Activated CD4-positive, alpha-beta T cell treated with anti-CD3 and anti-CD28 coated beads for 48 hours (primary cell): ENCODE measurements around the gene MEIS2.

Source experiments
- DNase-seq: peaks from one replicate; pipeline ENCODE4 v3.0.0-alpha.2; 2020

The MEIS2 gene

DNA sequence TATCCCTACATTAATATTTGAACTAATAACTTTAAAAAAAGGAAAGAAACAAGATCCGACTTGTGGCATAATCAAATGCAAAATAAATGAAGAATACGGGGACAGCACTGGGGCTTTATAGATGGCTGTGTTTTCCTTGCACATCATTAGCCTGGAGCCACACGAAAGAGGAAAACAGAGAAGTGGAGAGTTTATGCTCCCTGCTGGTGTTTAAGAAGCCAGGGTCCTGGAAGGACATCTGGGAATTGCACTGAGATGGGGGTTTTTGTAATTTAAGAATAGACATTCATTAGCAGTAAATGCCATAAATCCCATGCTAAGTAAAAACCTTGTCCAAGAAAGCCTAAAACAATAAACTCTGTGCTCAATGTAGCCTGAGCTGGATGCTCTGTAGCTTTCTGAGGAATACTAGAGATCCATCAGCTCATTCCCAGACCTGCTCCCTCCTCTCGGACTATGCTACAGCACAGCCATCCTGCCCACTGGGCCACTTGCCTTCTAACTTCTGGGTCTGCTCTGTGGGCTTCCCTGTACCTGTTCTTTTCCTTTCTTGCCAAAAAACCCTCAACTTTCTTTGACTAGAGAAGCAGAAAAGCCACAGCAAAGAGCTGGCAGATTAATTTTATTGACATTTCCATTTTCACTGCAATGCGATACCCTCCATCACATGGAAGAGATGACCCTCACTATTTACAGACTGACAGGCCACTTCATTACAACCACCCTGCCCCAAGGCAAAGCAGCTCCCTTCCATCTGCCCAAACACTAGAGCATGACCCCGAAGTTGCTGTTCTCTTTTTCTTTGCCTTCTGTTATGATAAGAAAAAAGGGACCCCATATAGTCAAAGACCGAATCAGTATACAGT is 62.3 kb downstream of the MEIS2 start:
- no peak for DNase-seq

DNA sequence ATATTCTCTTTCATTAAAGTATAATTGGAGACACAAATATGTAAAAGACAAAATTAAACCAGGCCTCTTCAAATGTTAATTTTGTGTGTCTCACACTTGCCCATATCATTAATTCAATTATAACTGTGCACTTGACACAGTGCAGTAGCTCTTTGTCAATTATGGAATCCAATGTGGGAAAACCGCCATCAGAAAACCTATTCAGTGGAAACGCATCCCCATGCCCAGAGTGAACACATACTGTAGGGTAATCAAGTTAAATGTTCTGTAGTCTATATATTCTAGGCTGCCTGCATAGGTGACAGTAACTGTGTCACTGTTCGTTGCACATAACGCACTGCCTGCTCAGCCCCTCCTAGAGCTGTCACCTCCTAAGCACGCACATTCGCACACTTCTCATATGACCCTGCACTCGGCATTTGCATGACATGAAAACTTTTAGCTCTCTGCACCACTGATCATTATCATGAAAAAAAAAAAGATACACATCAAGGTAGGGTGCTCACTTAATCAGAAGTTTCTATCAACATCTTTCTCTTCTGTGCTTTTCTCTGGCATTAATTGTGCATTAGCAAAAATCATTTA is 63.2 kb downstream of the MEIS2 start:
- DNase-seq, result no peak

DNA sequence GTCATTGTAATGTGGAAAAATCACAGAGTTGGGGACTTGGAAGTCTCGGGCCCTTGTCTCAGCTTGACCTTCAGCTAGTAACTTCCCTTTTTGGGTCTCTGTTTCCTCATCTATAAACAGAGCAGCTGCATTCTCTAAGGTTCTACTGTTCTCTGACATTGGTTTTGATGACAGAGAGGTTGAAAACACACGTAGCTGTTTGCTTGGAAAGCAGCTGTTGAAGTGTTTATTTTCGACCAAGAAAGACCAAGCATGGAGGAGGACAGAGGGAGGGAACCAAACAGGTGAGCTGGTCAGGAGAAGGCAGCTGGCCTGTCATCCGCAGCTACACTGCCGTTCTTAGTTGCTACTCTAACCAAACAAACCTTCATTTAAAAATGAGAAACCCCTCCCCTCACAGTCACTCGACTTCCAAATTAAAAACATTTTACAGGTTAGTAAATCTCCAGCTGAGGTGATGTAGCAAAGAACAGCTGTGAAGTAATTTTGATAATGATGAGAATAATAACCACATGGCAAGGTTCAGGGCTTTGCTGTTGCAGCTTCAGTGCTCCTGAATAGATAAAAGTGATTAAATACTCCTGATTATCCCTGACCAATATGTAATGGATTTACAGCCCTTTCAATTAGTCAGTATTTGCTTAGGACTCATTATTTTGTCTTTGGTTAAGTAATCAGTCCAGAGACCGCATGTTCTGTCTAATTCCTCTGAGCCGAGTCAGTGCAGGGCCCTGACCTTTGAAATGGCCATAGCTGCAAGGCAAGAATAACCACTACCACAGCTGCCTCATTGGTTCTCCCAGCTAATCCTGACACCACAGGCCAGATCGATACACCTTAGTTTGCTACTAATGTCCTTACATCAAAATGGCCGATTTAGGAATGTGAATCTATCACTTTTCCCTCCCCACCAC is 65.3 kb downstream of the MEIS2 start:
- no peak for DNase-seq

DNA sequence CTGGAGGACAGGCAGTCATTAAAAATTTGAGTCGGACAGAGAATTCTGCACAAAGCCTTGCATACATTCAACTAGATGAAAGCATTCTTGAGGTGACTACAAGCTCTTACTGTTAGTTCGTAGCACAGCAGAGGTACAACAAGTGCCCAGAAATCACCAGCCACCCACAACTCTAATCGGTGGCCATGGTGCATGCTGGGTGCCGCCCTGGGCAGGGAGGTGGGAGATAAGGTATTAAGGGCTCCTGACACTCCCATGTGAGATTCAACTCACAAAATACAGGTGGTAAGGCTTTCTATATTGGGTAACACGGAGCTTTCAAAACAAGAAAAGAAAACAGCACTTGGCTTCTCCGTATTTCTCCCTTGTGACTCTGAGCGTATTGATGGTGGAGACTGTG is 66.0 kb downstream of the MEIS2 start:
- DNase-seq, result no peak

DNA sequence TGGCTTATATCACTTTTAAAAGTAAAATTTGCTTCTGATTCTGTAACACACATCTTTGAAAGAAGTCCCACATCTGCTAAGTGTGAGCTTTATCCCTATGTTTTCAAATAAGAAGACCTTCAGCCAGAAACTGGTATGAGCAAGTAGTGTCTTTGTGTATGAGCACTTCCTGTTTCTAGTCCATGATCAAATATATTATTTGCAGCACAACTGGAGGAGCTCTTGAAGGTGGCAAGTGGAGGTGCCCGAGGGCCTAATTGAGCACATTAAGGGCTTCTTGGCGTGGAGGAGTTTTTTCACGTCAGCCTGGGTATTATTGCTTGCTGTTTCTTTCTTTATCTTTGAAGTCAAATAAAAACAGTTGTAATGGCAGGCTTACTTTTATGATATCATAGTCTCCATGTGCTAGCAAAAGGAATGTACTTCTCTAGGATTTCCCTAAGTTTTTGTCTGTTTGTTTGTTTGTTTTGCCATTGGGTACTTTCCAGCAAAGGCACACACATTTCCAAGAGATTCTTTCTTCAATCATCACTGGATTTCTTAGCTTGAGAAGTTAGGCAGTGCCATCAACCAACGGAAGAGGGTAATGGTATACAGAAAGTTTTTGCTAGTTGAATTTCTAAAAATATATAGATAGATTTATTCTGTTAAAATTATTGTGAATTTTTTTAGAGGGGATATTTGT is 68.1 kb downstream of the MEIS2 start:
- no peak for DNase-seq

DNA sequence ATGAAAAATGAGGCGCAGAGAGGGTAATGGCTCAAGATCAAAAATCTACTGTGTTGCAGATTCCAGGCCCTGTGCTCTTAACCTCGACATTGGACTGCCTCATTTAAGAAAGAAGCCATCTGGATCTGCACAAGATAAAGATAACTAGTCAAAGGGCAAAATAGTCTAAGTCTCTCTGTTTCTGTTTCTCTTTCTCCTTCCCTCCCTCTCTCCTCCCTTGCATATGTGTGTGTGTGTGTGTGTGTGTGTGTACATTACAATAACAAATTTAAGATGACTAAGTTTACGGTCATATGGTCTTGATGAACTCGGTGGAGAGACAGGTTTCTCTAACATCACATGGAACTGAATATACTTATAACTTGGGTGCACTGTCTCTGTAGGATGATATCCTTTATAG is 69.2 kb downstream of the MEIS2 start:
- DNase-seq, result no peak

DNA sequence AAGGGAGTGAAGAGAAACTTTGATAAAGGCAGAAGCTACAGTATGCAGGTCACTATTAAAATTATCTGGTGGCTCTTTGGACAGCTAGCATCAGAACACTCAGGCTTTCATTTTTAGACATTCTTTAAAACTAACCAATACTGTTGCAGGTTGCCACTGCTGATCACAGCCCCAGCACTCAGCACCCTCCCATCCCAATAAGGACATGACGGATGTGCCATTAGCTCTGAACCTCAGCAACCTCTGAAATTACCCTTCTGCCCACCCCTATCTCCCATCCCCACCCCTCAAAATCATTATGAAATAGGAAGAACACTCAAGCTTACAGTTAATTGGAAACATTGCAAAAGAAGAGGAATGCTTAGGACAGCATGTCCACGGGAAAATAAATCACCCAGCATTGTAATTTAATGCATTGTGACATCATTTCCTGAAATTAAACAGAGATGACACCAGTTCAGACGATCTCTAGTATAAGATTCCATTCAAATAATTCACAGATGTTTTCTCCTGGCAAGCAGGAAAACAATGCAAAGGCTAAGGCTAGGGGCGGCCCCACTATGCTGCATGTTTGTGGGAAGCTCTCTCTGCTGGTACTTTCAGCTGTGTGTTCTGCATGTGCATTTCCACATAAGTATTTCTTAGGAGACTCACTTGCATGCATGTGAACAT is 71.6 kb downstream of the MEIS2 start:
- no peak for DNase-seq

DNA sequence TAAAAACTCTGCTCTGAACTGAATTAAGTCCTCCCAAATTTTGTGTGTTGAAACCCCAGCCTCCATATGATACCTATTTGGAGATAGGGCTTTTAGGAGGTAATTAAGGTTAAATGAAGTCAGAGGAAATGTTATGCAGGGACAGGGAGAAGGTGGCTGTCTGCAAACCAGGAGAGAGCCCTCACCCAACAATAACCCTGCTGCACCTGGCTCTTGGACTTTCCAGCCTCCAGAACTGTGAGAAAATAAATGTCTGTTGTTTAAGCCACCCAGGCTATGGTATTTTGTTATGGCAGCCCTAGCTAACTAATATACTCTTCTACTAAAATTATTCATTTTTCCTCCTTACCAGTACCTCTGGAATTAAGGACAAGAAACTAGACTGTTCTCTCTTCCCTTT is 79.5 kb downstream of the MEIS2 start:
- no peak for DNase-seq

DNA sequence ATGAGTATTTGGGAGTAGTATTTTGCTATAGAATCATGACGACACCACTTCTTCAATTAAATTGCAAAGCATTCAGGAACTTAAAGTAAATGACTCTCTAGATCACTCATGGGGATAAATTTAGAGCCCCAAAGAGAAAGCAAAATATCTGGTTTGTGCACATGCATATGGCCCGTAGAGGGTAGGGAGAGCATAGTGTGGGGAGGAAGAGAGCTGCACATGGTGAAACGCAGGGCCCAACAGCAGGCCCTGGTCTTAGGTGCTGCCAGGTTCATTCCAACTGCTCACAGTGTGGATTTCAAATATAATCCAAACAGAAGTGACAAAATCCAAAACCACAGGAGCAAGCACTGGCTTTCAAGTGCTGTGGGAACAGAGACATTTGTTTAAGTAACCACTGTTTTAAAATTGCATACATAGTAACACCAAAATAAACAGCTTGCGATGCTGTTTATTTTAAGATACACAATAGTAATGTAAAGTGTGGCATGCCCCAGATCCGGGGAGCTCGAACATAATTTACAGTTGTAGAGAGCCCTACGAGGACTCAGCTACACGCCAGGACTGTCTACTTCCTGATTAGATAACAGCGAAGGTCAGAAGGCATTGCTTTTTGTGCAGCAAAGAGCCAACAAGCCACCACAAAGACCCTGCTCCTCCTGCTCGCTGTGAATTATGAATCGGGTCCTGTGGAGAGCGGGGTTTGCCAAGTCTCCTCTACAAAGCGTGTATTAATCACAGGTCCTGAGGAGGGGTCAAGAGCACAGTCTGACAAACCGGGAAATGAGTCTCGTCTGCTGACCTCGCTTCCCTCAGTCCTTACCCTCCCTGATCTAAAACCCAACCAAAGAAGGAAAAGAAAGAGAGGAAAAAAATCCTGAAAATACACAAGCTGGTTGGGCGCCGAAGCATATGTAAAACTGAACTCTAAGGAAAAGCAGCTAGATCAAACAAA is 80.6 kb downstream of the MEIS2 start:
- DNase-seq, result no peak

DNA sequence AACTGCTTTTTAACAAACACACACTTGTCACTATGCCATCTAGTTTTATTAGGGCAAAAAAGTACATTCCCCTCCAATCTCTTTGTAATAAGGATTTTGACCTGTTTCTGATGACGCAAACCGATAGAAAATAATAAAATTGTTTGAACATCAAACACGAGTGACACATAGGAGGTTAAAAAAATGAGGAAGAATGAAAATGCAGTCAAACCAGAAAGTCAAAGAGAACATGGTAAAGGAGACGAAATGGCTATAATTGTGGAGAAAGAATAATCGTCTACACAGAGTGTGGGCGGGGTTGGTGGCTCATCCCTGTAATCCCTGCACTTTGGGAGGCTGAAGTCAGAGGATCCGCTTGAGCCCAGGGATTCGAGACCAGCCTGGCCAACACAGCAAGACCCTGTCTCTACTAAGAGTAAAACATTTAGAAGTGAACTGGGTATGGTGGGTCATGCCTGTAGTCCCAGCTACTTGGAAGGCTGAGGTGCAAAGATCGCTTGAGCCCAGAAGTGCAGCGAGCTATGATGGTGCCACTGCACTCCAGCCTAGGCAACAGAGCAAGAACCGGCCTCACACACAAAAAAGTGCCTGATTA is 83.2 kb downstream of the MEIS2 start:
- no peak for DNase-seq

DNA sequence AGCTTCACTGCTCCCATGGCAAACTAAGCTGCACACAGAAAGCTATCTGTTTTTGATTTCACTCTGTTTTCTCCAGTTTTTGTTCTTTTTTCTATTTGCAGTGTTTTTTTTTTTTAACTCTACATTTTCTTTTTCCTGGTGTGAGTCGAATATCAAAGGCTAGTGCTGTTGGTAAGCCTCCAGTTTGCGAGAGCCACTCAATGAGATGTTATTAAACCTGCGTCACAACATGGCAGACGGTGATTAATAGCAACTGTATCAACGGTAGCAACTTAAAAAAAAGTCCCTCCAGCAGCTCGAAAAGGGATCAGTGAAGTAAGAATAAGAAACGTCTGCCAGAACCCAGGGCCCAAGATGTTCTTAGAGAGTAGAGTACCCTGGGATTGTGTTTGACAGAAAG is 84.1 kb downstream of the MEIS2 start:
- no peak for DNase-seq

DNA sequence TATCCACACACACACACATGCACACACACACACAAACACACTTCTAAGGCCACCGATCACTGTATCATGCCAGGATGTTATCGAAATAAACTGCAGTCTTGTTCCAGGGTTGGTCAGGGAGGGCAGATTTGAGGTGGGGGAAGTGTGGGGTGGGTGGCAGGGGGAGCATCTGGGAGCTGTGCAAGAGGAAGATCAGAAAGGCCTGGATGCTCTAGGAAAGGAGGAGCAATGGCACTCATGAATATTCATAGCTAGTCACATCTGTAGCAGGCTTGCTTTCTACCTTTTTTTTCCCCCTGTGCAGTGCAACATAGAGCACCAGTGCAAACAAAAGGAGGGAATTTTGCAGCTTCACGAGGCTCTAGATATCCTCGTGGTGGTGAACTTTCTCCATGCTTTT is 84.9 kb downstream of the MEIS2 start:
- DNase-seq, result no peak

DNA sequence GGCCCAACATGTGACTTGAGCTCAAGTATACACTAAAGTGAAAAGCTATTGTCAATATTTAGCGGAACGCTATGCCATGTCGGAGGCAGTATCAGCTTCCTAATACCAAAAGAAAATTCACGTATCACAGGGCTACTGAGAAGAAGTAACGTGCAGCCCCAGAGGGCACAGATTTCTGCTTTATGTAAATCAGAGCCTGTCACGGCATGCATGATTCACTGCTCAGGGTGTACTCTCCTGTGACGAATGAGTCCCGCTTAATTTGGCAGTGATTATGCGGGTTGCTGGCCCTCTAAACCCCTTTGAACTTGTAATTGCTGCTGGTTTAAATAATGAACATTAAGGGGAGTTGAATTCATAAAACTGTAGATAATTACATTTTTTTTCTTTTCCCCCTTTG is 85.3 kb downstream of the MEIS2 start:
- DNase-seq, result no peak

DNA sequence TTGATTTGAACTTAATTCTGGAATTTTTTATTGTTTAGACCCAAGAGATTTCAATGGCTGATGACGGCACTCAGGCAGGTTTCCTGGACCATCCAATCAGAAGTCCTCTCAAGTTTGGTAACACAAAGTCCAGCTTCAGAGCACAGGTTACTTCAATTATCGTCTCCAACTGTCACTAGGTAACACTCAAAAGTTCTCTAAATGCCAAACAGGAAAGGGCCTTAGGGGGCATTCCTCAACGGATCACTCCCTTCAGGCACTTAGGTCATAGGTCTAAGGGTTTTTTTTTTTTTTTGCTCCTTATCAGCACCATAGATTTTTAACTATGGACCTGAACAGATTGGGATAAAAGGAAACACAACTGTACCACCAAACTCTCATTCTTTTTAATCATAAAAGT is 85.8 kb downstream of the MEIS2 start:
- no peak for DNase-seq

DNA sequence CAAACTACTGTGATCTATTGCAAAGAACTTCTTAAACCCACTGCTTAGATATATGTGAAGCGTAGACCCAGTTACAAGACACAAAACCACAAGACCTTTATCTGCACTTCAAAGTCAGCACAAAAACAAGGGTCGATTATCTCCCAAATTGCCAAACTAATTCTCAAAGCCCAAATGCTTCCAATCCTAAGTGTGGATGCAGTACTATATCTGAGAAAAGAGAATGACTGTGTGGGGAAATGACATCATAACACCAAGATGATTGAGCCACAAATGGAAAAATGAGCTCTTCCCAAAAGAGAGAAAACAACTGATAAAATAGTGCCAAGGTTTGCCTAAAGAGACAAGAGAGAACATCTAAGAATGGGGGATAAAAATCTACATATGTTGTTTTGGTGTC is 86.2 kb downstream of the MEIS2 start:
- DNase-seq, result no peak

DNA sequence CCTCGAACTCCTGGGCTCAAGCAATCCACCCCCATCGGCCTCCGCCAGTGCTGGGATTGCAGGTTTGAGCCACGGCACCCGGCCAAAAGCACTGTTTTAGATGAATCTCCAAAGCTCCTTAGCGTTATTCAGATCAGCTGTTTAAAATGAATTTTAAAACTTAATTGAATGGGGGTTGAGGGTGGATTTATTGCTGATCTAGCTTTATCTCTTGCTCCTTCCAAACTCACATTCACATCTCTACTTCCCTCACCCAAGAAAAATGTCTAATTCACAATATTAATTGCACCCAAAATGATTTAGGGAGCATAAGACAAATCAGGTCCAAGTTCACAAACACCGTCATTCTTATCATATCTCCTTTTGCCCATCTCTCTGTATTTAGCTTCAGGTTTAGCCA is 89.8 kb downstream of the MEIS2 start:
- no peak for DNase-seq

DNA sequence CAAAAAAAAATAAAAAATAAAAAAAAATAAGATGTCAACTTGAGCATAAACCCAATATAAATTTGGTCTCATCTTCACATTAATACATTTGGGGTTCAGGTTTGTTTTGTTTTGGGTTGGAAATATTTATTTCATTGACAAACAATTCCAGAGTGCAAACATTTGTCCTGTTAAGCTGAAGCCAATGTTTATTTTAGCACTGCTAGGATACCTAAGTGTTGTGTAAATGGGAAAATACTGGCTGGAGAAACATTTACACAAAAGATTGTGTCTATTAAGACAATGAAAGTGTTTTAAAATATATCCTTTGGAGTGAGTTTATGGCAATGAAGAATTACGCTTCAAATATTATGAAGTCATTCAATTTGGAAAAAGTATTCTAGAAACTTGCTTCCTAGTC is 91.1 kb downstream of the MEIS2 start:
- DNase-seq, result no peak

DNA sequence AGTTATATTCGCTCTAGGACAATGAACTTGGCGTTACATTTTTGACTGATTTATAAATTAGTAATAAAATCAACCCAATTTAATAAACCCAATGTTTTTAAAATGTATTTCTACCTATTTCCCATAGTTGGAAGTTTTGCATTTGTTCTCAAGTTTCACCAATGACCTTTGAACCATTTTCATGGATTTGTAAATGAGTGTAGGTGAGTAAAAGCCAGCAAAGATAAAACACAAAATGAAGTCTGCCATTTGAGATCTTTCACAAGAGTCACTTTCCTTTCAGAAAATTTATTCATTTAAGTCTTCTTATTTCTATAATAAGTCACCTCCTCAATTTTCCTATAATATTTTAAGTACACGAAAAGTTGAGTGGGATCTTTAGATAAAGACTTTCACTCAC is 92.1 kb downstream of the MEIS2 start:
- no peak for DNase-seq

DNA sequence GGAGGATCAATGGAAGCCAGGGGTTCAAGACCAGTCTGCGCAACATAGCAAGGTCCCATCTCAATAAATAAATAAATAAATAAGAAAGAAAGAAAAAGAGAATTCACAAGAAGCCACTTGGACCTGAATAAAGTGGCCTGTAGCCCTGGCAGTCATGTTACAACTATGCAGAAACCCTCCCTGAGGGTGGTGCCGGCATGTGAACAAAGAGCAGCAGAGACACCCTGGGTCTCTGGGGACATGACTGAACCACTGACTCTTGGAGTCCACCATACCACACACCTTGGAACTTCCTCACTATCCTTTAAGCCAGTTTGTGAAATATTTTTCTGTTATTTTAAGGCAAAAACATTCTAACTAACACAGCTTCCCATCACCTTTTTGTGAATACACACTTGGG is 93.0 kb downstream of the MEIS2 start:
- DNase-seq, result no peak

DNA sequence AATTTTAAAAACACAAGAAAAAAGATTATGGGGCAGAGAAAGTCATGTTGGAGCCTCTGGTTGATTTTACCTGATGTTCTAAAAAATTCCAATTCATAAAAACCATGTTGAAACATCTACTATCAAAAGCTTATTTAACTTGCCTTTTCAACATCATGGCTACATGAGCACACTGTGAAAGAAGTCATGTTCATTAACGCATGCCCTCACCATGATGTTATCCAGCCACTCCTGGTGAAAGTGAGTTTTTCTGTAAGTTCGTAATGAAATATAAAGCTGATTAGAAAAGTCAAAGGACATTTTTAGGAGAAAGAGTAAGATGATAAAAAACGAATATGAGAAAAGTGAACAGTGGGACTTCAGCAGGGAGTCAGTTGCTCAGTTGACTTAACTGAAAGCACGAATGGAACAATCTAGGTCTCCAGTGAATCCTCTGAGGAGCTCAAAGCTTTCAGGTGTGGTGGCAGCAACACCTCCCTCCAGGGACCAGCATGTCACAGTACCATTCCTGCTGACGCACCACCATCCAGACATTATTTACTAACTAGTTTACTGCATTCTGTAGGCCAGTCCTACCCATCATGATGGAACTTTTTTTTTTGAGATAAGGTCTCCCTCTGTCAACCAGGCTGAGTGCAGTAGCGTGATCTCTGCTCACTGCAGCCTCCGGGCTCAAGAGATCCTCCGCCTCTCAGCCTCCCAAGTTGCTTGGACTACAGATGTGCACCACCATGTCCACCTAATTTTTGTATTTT is 95.2 kb downstream of the MEIS2 start:
- DNase-seq, result no peak
